BJ (cell line): ENCODE results near the gene FN3KRP. TPM values are rescaled to one million over a fixed set of nuclear protein-coding genes. Genes with fewer than 3 reads are reported as not detected.

ENCODE experiments used
- CTCF ChIA-PET: fragments of 350-600 bp; formaldehyde crosslinking; extraction: SDS; loops from one replicate; lab custom pipeline; 2021; ENCODE audit warnings: antibody characterized with exemption, inconsistent platforms; lab: Yijun Ruan, JAX
- POLR2A ChIA-PET: fragments of 300-600 bp; sonication (Branson Sonifier 250); formaldehyde crosslinking; extraction: SDS; loops from one replicate; lab custom pipeline; 2021; ENCODE audit warnings: antibody characterized with exemption; lab: Charles Lee
- DNase-seq: peaks from one replicate; pipeline ENCODE4 v3.0.0-alpha.2; 2011; ENCODE audit warnings: low read depth
- H3K27me3 ChIP-seq: 2 replicates; pipeline ENCODE4 v1.6.0; 2011; ENCODE audit warnings: low read length; ENCODE audit not compliant: control insufficient read depth, insufficient read depth
- H3K36me3 ChIP-seq: 2 replicates; pipeline ENCODE4 v1.5.1; 2011; ENCODE audit warnings: low read length; ENCODE audit not compliant: control insufficient read depth, insufficient read depth
- H3K4me3 ChIP-seq: 2 replicates; pipeline ENCODE4 v1.5.1; 2011; ENCODE audit warnings: low read depth, mild to moderate bottlenecking, control low read depth, low read length
- polyA plus RNA-seq: library from polyadenylated mRNA; depleted of rRNA; stranded (reverse); fragments of >200 nt; gene quantifications from 2 replicates; pipeline ENCODE4 v1.2.3, GENCODE V29; 2011
- TF ChIP-seq, protein P1 (sequence below): IDR thresholded peaks from 2 replicates; pipeline ENCODE4 v1.5.1; 2011; ENCODE audit warnings: low read depth, mild to moderate bottlenecking, control low read depth, inconsistent platforms, low read length, moderate library complexity; ENCODE audit not compliant: insufficient read depth

Gene FN3KRP
- polyA plus RNA-seq, 1 experiment = 24.9 TPM

DNA sequence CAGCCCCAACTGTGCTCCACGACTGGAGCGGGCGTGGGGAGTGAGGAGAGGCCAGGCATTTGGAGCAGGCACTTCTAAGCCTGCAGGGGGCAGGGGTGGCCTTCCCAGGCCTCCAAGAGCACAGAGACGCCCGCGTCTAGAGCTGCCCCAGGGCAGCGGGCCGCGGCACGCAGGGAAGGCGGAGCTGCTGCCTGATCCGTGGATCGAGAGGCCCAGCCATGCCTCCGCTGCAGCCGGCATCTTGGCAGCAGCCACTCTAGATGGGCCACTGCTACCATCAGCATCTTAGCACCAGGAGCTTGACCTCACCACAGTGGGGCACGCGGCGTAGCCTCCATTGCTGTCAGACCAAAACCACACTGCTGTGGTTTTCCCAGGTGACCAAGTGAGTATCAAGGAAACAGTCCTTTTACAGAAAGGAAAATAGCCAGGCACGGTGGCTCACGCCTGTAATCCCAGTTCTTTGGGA lies 47.8 kb upstream of the FN3KRP start:
- Histone ChIP-seq H3K27me3 (no peaks in the 10 kb centered on the region), H3K4me3 (no peak overlapping the region), H3K36me3 (no peaks in the 10 kb centered on the region)
- CTCF ChIA-PET = interaction anchor here (0.7 to 2.5 kb wide), 13 partner anchors 9 to 208 kb away, joined by 3 to 12 read pairs (median 5); no protein-coding TSS in a partner anchor
- POLR2A ChIA-PET = no interaction called here
- TF ChIP-seq, protein P1, sequence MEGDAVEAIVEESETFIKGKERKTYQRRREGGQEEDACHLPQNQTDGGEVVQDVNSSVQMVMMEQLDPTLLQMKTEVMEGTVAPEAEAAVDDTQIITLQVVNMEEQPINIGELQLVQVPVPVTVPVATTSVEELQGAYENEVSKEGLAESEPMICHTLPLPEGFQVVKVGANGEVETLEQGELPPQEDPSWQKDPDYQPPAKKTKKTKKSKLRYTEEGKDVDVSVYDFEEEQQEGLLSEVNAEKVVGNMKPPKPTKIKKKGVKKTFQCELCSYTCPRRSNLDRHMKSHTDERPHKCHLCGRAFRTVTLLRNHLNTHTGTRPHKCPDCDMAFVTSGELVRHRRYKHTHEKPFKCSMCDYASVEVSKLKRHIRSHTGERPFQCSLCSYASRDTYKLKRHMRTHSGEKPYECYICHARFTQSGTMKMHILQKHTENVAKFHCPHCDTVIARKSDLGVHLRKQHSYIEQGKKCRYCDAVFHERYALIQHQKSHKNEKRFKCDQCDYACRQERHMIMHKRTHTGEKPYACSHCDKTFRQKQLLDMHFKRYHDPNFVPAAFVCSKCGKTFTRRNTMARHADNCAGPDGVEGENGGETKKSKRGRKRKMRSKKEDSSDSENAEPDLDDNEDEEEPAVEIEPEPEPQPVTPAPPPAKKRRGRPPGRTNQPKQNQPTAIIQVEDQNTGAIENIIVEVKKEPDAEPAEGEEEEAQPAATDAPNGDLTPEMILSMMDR = peak; percentile 73
- DNase-seq = no peak

DNA sequence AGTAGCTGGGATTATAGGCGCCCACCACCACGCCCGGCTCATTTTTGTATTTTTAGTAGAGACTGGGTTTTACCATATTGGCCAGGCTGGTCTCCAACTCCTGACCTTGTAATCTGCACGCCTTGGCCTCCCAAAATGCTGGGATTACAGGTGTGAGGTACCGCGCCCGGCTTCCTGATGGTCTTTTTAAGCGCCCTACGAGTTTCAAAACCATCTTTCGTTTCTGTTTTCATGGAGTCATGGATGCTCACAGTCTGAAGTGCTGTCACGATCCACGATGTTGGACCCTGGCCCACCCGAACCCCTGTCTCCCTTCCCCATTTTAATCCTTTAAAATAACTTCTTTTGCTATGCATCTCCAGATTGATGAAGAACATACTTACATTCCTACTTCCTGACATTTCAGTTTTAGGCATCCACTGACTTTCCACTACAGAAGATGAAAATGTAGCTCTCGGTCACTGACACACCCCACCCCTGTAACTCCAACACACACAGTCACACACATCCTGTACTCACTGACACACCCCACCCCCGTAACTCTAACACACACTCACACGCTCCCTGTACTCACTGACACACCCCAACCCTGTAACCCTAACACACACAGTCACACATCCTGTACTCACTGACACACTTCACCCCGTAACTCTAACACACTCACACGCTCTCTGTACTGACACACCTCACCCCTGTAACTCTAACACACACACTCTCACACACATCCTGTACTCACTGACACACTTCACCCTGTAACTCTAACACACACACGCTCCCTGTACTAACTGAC lies 45.6 kb upstream of the FN3KRP start:
- Histone ChIP-seq H3K4me3 (no peak overlapping the region), H3K27me3 (no peaks in the 10 kb centered on the region), H3K36me3 (no peaks in the 10 kb centered on the region)
- ChIA-PET POLR2A (no interaction called here), CTCF (no interaction called here)
- TF ChIP-seq, protein P1 = no peak
- DNase-seq = no peak

DNA sequence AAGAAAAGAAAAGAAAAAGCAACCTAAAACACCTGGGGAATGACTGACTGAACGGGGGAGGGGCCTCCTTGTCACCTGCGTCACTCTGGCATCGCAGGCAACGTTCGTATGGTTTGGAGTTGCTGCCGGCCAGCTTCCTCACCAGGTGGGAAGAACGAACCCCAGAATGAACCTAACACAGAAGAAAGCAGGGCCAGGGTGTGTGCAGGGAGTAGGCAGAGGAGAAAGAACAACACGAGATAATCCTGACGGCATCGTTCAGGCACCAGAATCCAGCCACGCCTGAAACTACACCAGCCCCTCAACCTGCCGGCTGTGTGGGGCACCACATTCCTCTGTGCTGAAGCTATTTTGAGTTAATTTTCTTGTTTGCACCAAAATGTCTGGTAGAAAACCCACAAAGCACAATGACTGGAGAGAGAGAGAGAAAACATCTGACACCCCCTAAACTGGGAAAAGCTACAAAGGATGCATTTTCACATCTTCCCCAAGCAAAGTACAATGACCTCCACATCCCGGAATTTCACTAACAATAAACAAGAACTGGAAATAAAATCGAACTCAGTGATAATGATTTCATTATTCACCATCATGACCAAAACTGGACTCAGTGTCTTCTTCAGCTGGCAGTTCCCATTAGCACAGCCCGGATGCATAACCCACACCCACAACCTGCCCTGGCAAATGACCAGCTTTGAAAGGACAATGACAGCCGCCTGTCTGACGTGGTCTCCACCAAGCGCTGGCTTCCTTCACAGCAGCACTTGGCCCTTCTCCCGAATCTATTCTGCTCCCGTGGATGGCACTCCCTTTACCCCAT lies 41.6 kb upstream of the FN3KRP start:
- CTCF ChIA-PET = no interaction called here
- Histone ChIP-seq H3K36me3 (no peaks in the 10 kb centered on the region), H3K27me3 (no peaks in the 10 kb centered on the region), H3K4me3 (no peak overlapping the region)
- POLR2A ChIA-PET = no interaction called here
- no peak for DNase-seq
- TF ChIP-seq, protein P1 = no peak

DNA sequence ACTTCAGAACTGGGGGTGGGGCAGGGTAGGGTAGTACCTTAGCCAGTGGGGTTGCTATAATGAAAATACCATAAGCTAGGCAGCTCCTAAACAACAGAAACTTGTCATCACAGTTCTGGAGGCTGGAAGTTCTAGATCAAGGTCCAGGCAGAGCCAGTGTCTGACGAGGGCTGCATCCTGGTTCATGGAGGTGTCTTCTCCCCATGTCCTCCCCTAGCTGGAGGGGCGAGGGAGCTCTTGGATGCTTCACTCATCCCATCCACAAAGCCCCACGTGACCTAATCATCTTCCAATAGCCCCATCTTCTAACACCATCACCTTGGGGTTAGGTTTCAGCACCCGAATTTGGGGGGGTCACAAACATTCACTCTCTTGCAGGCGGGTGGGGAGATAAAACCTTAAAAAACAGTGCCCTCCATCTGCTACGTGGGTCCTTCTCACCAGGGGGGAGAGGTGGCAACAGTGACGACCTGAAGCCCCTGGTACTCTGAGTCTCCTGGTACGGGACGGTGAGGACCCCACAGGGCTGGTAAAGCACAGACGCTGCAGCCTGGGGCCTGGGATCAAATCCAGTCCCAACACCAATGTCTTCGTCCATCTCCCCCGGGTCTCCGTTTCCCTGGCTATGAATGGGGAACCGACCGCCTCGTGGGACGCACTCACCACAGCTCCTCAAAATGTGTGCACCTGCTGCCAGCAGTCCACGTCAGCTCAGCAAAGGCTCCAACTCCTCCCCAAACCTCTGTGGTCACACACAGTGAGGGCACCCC lies 40.8 kb upstream of the FN3KRP start:
- TF ChIP-seq, protein P1 = no peak
- no peak overlapping the region for H3K4me3 ChIP-seq
- no peak for DNase-seq
- no peaks in the 10 kb centered on the region for H3K27me3 ChIP-seq
- ChIA-PET POLR2A (no interaction called here), CTCF (no interaction called here)
- no peaks in the 10 kb centered on the region for H3K36me3 ChIP-seq
